ENCODE measurements around the gene GPR4.

Gene GPR4

DNA sequence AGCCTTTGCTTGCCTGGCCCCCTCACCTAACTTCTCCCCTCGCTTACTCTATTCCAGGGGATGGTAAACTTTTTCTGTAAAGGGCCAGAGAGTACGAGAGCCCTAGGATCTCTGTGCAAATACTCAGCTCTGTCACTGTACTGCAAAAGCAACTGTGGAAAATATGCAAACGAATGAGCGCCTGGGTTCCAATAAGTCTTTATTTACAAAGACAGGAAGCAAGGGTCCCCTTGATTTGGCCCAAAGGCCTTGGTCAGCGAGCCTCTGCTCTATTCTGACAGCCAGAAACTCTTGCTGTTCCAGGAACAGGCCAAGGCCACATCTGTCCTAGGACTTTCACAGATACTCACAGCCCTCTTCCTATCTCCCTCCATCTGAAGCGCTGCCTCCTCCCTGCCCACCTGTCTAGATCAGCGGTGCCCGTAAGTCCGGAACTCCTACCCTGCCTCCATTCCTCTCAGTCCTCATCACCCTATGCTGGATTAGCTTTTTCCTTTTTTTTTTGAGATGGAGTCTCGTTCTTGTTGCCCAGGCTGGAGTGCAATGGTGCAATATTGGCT lies 54.7 kb downstream of the GPR4 start:
- DNase-seq, result no peak

DNA sequence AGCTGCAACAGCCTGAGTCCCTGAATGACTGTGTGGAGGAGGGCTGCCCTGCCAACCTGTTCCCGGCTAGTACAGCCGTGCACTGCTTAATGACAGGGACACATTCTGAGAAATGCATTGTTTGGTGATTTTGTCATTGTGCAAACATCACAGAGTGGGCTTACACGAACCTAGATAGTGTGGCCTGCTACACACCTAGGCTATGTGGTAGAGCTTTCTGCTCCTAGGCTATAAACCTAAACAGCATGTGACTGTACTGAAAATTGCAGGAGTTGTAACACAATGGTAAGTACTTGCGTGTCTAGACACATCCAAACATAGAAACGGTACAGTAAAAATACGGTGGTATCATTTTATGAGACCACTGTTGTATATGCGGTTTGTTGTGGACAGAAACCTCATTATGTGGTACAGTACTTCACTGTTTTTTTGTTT lies 59.8 kb downstream of the GPR4 start:
- no peak for DNase-seq
